GM19463 (cell line): ENCODE data around the gene TUSC2.

Experiments
- ATAC-seq: cut with Tn5 transposase; IDR thresholded peaks from one replicate; pipeline ENCODE4 v1.9.1; 2021; ENCODE audit warnings: mild to moderate bottlenecking, moderate library complexity; ENCODE audit not compliant: unreplicated experiment

TUSC2 gene

GRCh38 chr3:50327943-50328691, at the start of gene TUSC2:
Gene TUSC2, minus strand, starts transcription at chr3:50328223. Its CDS starts 124 bp downstream, at chr3:50328099.
- peak; percentile 97 for ATAC-seq

- ATAC-seq = no peak
Observed at GRCh38 chr3:50375258-50375931, 47.4 kb upstream of the TUSC2 start.

GRCh38 chr3:50374363-50375257, 46.6 kb upstream of the TUSC2 start:
- no peak for ATAC-seq

- ATAC-seq = no peak
Observed at GRCh38 chr3:50373146-50374051, 45.4 kb upstream of the TUSC2 start.

GRCh38 chr3:50372349-50372748, 44.3 kb upstream of the TUSC2 start:
- no peak for ATAC-seq

- ATAC-seq = no peak
Observed at GRCh38 chr3:50371133-50371685, 43.2 kb upstream of the TUSC2 start.

- no peak for ATAC-seq
Observed at GRCh38 chr3:50370594-50370993, 42.6 kb upstream of the TUSC2 start.

- ATAC-seq = no peak
Observed at GRCh38 chr3:50369012-50369670, 41.1 kb upstream of the TUSC2 start.

- ATAC-seq = no peak
Observed at GRCh38 chr3:50365842-50366220, 37.8 kb upstream of the TUSC2 start.

- peak; percentile 89 for ATAC-seq
Observed at GRCh38 chr3:50365080-50365841, 37.2 kb upstream of the TUSC2 start.

- ATAC-seq = no peak
Observed at GRCh38 chr3:50364573-50365079, 36.6 kb upstream of the TUSC2 start.

GRCh38 chr3:50359760-50360110, 31.7 kb upstream of the TUSC2 start:
- no peak for ATAC-seq

- peak; percentile 100 for ATAC-seq
Observed at GRCh38 chr3:50358911-50359759, 31.1 kb upstream of the TUSC2 start, which contains the start of gene TMEM115. Gene TMEM115, minus strand, starts transcription at chr3:50359521. Its CDS starts 458 bp downstream, at chr3:50359063.

GRCh38 chr3:50358355-50358910, 30.4 kb upstream of the TUSC2 start:
- no peak for ATAC-seq

GRCh38 chr3:50357481-50357880, 29.5 kb upstream of the TUSC2 start:
- no peak for ATAC-seq

GRCh38 chr3:50356553-50356952, 28.5 kb upstream of the TUSC2 start:
- no peak for ATAC-seq

GRCh38 chr3:50355829-50356552, 28.0 kb upstream of the TUSC2 start:
- no peak for ATAC-seq
